Panc1 (cell line): ENCODE data around the gene ETNK2. TPM values are rescaled to one million over a fixed set of nuclear protein-coding genes. Genes with fewer than 3 reads are reported as not detected.

ENCODE experiments used
- ATAC-seq: fragments of 200-7000 bp; cut with Tn5 transposase; 2 replicates; pipeline ENCODE4 v1.9.1; 2020; ENCODE audit warnings: mild to moderate bottlenecking, moderate library complexity
- BruUV-seq: library from RNA; stranded (reverse); fragments of 400-500 nt; replicated peaks from 2 replicates; lab custom pipeline; 2021; lab: Mats Ljungman, UMichigan
- CTCF ChIA-PET: fragments of 300-600 bp; sonication (Branson Sonifier 250); formaldehyde crosslinking; loops from one replicate; lab custom pipeline; 2022; ENCODE audit warnings: antibody characterized with exemption; lab: Charles Lee
- POLR2A ChIA-PET: fragments of 300-600 bp; sonication (Branson Sonifier 250); formaldehyde crosslinking; loops from one replicate; lab custom pipeline; 2022; ENCODE audit warnings: antibody characterized with exemption; lab: Charles Lee
- DNase-seq: peaks from one replicate; pipeline ENCODE4 v3.0.0-alpha.2; 2010; ENCODE audit warnings: low read depth, low spot score
- H3K27ac ChIP-seq: 2 replicates; pipeline ENCODE4 v1.5.1; 2011; ENCODE audit warnings: mild to moderate bottlenecking, low read length, inconsistent platforms
- H3K27me3 ChIP-seq: fragments of 200-500 bp; sonication (Bioruptor generic); 2 replicates; pipeline ENCODE4 v1.6.0; 2014; ENCODE audit warnings: low read length, inconsistent platforms; ENCODE audit not compliant: control insufficient read depth, insufficient read depth
- H3K36me3 ChIP-seq: fragments of 200-500 bp; sonication (Bioruptor generic); 2 replicates; pipeline ENCODE4 v1.5.1; 2014; ENCODE audit warnings: inconsistent platforms, mild to moderate bottlenecking, low read length, moderate library complexity; ENCODE audit not compliant: control insufficient read depth, insufficient read depth
- H3K4me1 ChIP-seq: 2 replicates; pipeline ENCODE4 v1.5.1; 2011; ENCODE audit warnings: inconsistent platforms, mild to moderate bottlenecking, low read length, moderate library complexity; ENCODE audit not compliant: control insufficient read depth, insufficient read depth
- H3K4me3 ChIP-seq, 2 experiments: 2 replicates each; pipeline ENCODE4 v1.5.1; 2011 to 2012; ENCODE audit warnings: low read depth in 2 of 2, low read length in 2 of 2, mild to moderate bottlenecking in 2 of 2, inconsistent platforms in 1 of 2, moderate library complexity in 1 of 2
- H3K9me3 ChIP-seq: fragments of 200-500 bp; sonication (Bioruptor generic); 2 replicates; pipeline ENCODE4 v1.5.1; 2014; ENCODE audit warnings: low read depth, mild to moderate bottlenecking, inconsistent platforms, low read length, moderate library complexity; ENCODE audit not compliant: control insufficient read depth, insufficient read depth
- CTCF ChIP-seq: fragments of 450-650 bp; IDR thresholded peaks from 2 replicates; pipeline ENCODE4 v1.5.1; 2017; ENCODE audit warnings: mild to moderate bottlenecking
- POLR2AphosphoS5 ChIP-seq: IDR thresholded peaks from 2 replicates; pipeline ENCODE4 v1.6.1; 2012; ENCODE audit warnings: mild to moderate bottlenecking, low read depth, low read length, moderate library complexity
- REST ChIP-seq, 2 experiments: IDR thresholded peaks; 2 replicates each; pipeline ENCODE4 v1.6.1; 2011 to 2012; ENCODE audit warnings: low read depth in 2 of 2, control low read depth in 1 of 2, low read length in 1 of 2, mild to moderate bottlenecking in 1 of 2, moderate library complexity in 1 of 2; ENCODE audit not compliant: insufficient read depth in 1 of 2
- SIN3A ChIP-seq: IDR thresholded peaks from 2 replicates; pipeline ENCODE4 v1.6.1; 2012; ENCODE audit warnings: low read depth, mild to moderate bottlenecking, low read length, moderate library complexity, borderline replicate concordance; ENCODE audit not compliant: insufficient read depth
- TCF7L2 ChIP-seq: IDR thresholded peaks from 2 replicates; pipeline ENCODE4 v1.6.1; 2011; ENCODE audit warnings: mild to moderate bottlenecking, low read depth, low read length, inconsistent platforms
- in situ Hi-C: cut with HindIII; loops from 2 replicates; pipeline ENCODE4 v1.10.0; 2016; ENCODE audit warnings: low sequenced_read_pairs, low pct_unique_long_range_greater_than_20kb
- intact Hi-C: fragments of 100-400 bp; cut with micrococcal nuclease; formaldehyde crosslinking; loops from one replicate; pipeline ENCODE4 v1.10.0; 2022; ENCODE audit not compliant: unreplicated experiment
- total RNA-seq: library from RNA; stranded (reverse); gene quantifications from one replicate; pipeline ENCODE4 v1.2.1, GENCODE V29; 2021; ENCODE audit not compliant: unreplicated experiment

The ETNK2 gene
- total RNA-seq, 1 experiment from 2014 or later, result 6.7 TPM

GRCh38 chr1:204191456-204191855 is 39.6 kb upstream of the ETNK2 start:
- ATAC-seq (no peak), DNase-seq (no peak)
- no TSS peak for BruUV-seq
- no peak for TF ChIP-seq SIN3A
- no peak for TF ChIP-seq CTCF
- TF ChIP-seq POLR2AphosphoS5, result no peak
- no peak for TF ChIP-seq TCF7L2
- no peak for TF ChIP-seq REST (IDR thresholded peaks at IDR 0.05; ENCODE audit: insufficient read depth in 1 of 2, low read depth in 2 of 2, low read length in 1 of 2)
- no peak overlapping the region for H3K4me3 ChIP-seq
- peaks cover 17% of the 10 kb centered on the region for H3K27me3 ChIP-seq
- no peaks in the 10 kb centered on the region for H3K4me1 ChIP-seq
- H3K36me3 ChIP-seq, result no peaks in the 10 kb centered on the region
- H3K9me3 ChIP-seq, result no peaks in the 10 kb centered on the region
- intact Hi-C loops, result no loop called here
- ChIA-PET CTCF (interaction anchor here (0.6 kb wide), 1 partner anchor 171 kb away, joined by 5 read pairs; no protein-coding TSS in a partner anchor), POLR2A (no interaction called here)
- no peak overlapping the region for H3K27ac ChIP-seq
- in situ Hi-C loops, result no loop called here

GRCh38 chr1:204190212-204191211 is 38.7 kb upstream of the ETNK2 start:
- ChIA-PET POLR2A (no interaction called here), CTCF (interaction anchor here (0.7 to 1.3 kb wide), 2 partner anchors 8 to 16 kb away, joined by 3 to 4 read pairs; no protein-coding TSS in a partner anchor)
- Histone ChIP-seq H3K36me3 (no peaks in the 10 kb centered on the region), H3K4me3 (no peak overlapping the region), H3K27ac (no peak overlapping the region), H3K4me1 (no peaks in the 10 kb centered on the region), H3K27me3 (peaks cover 17% of the 10 kb centered on the region), H3K9me3 (no peaks in the 10 kb centered on the region)
- intact Hi-C loops (no loop called here), in situ Hi-C loops (no loop called here)
- ATAC-seq (no peak), DNase-seq (no peak)
- TF ChIP-seq TCF7L2, result no peak
- no peak for TF ChIP-seq CTCF
- TF ChIP-seq POLR2AphosphoS5, result no peak
- no peak for TF ChIP-seq SIN3A
- no peak for TF ChIP-seq REST (IDR thresholded peaks at IDR 0.05; ENCODE audit: insufficient read depth in 1 of 2, low read depth in 2 of 2, low read length in 1 of 2)
- BruUV-seq, result no TSS peak
